Anterior cingulate cortex (tissue), 58 donors: ENCODE results near the gene SUN1.
A peak's percentile ranks its signal among the peaks of the same experiment; 100 is the strongest.
"Not testable (repeated sequence)": the region's sequence is repeated elsewhere in the genome, so short reads cannot be mapped to it uniquely, and the experiment has no call there.

Source experiments
- DNase-seq, 58 donors: peaks; one replicate each; lab custom pipeline; 2025; lab: John Stamatoyannopoulos, UW

Gene SUN1

DNA sequence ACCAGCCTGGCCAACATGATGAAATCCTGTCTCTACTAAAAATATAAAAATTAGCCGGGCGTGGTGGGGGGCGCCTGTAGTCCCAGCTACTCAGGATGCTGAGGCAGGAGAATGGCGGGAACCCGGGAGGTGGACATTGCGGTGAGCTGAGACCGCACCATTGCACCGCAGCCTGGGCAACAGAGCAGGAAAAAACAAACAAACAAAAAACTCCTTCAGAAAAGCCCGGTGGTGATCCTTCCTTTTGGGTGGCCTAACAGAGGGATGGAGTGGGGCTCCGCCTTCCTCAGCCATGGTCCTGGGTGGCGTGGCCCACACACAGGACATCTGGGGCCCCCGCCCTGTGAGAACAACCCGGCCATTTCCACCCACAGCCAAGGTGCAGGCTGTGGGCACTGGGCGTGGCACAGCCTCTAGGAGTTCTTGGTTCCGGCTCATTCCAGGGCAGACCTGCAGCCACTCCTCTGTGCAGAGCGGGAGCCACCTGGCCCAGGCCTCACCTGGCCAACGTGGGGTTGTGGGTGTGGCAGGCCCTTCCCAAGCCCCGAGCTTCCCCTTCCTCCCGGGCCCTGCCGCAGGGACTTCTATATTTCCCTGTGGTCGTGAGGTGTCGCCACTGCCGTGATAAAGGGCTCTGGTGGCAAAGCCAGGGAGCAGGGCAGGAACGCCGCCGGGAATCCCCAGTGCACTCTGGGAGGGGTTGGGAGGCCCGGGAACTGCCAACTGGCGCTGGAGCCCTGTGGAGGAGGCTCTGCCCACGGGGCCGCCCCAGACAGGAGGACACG, 81.7 kb downstream of the SUN1 start:
- peak in 36 of 58 donors; percentile 26 to 87 (median 62) for DNase-seq

- DNase-seq, result no peak
These were observed 82.4 kb downstream of the SUN1 start for GRCh38 chr7:914521-915194.

- no peak for DNase-seq
These were observed 83.3 kb downstream of the SUN1 start for GRCh38 chr7:915291-916218.

- DNase-seq, result peak in 2 of 58 donors; percentile 27 to 48
These were observed 84.1 kb downstream of the SUN1 start for GRCh38 chr7:916291-916941.

GRCh38 chr7:917255-918117, 85.2 kb downstream of the SUN1 start:
- no peak for DNase-seq

DNA sequence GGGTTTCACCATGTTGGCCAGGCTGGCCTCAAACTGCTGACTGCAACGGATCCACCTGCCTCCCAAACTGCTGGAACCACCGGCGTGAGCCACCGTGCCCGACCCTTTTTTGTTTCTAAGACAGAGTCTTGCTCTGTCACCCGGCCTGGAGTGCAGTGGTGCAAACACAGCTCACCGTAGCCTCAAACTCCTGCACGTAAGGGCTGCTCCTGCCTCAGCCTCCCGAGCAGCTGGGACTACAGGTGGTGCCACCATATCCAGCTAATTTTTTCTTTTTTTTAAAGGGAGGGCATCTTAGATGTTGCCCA, 85.8 kb downstream of the SUN1 start:
- no peak for DNase-seq

- no peak for DNase-seq
These were observed 86.3 kb downstream of the SUN1 start for GRCh38 chr7:918441-919113.

- no peak for DNase-seq
These were observed 86.8 kb downstream of the SUN1 start for GRCh38 chr7:919114-919442.

DNA sequence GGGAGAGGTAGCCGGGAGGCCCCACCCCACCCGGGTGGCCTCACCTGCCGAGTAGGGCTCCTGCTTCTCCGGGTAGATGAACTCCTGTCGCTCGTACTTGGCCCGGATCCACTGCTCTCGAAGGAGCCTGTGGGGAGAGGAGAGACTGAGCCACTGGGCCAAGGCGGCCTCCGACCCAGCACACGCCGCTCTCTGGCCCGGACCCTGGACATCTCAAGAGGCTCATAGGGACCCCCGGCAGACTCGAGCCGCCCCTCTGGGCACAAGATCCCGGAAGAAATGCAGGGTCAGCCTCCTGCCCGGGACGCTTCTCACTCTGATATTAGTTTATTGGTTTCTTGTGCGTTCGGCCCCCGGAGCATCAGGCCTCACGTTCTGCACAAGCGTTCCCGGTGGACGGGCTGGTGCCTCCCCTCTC, 87.7 kb downstream of the SUN1 start:
- peak in 1 of 58 donors; percentile 35 for DNase-seq

DNA sequence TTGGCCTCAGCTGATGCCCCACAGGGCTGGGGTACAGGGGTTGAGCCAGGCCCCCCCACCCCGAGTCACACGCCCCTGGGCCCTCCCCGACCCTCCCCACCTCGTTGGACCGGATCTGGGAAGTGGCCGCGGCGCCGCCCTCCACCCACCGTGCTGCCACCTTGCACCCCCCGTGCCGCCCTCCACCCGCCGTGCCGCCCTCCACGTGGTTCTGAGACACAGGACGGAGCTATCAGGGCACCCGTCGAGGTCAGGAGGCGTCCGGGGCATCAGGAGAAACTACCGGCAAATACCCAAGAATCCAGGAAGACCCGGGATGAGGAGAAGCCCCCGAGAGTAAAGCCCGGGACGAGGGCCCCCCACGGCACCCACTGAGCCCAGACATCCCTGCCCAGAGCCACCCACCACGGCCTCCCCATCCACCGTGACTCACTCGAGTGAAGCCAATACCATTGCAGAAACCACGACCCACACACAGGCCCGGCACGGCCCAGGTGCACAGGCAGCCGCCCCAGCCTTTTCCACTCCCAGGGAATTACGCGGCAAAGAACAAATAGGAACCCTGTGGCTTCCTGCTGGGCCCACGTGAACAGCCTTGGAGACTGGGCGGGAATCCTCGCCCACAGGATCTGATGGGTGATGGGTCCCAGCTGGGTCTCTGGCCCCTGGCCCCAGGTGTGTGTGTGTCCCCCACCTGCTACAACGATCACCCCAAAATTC, 88.2 kb downstream of the SUN1 start:
- DNase-seq, result peak in 2 of 58 donors; percentile 41 to 43

GRCh38 chr7:921071-921461, 88.8 kb downstream of the SUN1 start:
- no peak for DNase-seq

GRCh38 chr7:921581-922333, 89.5 kb downstream of the SUN1 start:
- no peak for DNase-seq

DNA sequence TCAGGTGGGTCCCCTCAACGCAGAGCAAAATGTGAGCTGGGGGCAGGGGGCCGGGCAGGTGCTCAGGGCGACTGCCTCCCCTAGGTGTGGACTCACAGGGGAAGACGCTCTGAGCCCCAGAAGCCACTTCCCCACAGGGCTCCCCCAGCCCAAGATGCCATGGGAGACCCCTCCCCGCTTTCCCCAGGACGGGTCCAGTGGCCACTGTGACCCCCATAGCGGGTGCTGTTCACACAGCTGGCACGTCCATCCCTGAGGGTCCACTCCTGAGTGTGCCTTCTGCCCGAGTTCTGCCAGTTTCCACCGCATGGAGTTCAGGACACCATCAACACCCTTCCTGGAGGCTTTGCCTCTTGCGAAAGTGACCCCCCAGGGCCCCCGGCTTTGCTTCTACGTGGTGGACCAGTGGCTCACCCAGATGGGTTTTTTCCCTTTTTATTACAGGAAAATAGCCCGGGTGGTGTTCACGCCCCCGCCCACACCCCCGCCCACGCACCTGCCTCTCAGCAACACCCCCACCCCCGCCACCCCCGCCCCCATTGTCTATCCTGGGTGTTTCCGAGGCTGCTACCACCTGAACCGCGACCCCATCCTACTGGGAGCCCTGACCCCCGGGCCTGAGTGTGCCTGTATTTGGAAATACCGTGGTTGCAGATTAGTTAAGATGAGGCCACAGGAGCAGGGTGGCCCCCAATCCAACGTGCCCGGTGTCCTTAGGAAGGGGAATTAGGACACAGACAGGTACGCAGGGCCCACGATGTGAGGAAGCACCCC, 90.2 kb downstream of the SUN1 start:
- DNase-seq, result no peak

- DNase-seq, result peak in 5 of 58 donors; percentile 20 to 46 (median 27)
These were observed 91.1 kb downstream of the SUN1 start for GRCh38 chr7:923108-924041.

GRCh38 chr7:924042-924441, 91.8 kb downstream of the SUN1 start:
- not testable (repeated sequence) for DNase-seq
